ENCODE results near the gene F7.
"Not testable (repeated sequence)": the region's sequence is repeated elsewhere in the genome, so short reads cannot be mapped to it uniquely, and the experiment has no call there.

F7 gene

DNA sequence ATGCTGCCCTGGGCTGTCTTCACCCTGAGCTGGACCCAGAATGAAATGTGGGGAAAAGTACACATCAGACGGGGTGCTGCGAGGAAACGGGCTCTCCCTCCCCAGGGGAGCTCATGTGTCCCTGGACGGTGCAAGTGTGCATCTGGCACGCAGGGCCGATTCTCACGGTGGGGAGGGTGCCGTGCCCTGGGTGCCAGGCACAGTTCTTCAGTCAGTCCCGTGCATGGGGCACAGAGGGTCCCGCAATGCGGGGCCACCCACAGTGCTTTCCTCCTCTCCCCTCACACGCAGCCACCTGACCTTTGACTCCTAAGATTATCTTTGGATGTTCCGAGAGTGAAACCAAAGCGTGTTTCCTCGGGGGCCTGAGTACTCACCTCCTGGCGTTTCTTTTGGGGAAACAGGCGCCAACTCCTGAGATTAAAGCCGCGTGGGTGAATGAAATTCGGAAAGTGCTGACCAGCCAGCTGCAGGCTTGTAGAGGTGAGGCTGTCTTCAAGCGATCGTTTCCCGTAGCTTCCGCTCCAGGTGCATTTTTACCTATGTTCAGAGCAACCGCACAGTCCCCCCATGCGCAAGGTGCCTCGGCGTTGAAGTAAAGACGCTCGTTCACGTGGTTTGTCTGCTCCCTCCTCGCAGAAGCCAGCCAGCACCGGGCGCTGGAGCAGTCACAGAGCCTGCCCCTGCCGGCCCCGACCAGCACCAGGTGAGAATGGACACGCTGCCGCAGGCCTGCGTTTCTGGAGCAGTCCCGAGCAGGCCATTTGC is 17.5 kb upstream of the F7 start:
- DNase-seq = peak; percentile 8

GRCh38 chr13:113088691-113089020 is 16.9 kb upstream of the F7 start:
- DNase-seq = peak; percentile 16

DNA sequence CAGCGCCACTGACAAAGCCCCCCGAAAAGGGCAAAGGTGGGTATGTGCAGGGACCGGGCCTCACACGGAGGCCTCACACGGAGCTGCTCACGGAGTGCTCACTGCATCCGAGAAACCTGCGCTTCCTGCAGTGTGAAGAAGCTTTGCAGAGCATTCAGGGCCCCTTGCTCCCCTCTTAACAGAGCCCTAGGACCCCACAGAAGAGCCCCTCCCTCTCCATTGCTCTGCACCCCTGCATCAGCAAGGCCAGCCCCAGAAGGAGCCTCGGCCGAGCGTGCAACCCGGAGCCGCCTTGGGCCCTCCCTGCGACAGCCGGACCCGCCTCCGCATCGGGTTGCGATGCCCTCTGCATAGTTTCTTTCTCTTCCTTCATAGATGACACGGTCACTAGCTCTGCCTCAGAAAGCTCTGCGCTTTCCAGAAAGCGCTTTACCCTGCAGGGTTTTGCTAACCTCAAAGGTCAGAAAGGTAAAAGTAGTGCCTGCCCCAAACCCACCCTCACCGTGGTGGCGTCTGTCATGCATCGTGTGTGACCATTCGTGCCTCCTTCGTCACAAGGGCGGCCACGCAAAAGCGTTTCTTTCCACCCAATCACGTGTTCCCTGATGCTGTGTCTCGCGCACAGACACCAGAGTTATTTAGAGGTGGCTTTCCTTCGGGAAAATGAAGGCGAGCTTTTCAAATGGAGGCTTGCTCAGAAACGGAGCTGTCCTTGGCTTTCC is 15.7 kb upstream of the F7 start:
- DNase-seq = peak; percentile 19

DNA sequence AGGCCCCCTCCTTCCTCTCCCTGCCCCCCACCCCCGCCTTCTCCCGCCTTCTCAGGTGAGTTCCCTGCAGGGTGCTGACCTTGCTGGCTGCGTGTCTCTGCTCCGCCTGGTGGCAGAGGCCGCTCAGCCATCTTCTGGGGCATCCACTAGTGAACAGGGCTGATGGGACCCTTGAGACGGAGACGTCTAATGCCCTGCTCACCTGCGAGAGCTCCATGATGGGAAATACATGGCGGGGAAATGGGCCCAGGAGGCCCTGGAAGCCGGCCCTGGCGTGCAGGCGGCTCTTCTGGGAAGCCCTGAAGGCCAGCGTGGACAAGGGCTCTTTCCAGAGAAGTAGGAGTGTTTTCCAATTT is 15.2 kb upstream of the F7 start:
- DNase-seq = peak; percentile 1

- peak; percentile 12 for DNase-seq
Measured at GRCh38 chr13:113090806-113091205, 14.8 kb upstream of the F7 start.

DNA sequence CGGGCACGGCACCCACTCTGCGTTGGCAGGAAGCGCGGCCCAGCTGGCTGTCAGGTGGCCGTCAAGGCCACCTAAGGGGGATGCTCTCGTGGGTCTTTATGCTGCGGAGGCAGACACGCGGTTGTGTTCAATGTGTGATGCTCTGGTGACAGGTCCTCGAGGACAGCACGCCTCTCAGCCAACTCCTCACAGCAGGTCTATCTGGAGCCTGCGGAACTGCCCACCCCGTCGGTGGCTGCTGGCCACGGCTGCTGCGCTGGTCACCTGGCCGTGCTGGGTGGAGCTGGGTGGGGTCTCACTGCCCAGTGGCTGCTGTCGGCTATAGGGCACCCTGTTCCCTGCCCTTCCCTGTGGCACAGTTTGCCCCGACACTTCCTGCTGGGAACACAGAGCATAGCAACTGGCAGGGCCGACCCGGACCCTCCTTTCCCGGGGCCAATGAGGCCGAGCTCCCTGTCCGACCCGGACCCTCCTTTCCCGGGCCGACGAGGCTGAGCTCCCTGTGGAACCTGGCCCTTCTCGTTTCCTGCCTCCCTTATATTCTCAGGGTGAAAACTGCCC is 14.3 kb upstream of the F7 start:
- peak; percentile 6 for DNase-seq

DNA sequence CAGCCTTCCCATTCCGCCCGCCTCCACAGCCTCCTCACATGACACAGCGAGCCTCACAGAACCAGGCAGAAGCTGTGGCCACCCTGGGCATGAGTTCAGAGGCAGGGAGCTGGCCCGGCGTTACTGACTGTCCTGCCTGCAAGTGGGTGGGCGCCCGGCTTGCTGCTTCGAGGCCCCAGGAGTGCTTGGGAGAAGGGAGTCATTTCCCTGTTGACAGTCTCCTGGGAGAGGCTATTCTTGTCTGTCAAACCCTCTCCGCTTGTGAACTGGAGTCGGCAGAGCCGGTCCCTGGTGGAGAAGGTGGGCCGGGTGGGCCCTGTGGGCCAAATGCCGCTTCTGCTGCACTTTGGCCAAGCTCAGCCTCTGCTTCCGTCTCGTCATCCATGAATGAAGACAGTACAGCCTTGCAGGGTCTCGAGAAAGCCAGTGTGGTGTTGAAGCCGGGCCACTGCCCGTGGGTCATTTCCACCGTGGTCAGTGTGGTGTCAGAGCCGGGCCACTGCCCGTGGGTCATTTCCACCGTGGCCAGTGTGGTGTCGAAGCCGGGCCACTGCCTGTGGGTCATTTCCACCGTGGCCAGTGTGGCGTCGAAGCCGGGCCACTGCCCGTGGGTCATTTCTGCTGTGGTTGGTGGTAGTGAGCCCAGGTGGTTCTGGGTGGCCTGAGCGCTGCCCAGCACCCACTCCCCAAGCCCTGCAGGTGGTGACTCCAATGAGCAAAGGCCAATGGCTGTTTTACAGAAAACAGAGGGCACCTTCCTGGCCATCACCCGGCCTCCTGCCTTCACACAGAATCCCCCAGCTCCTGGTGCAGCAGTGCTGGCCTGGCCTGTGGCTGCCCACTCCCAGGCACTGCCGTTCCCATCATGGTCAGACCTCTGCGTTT is 13.5 kb upstream of the F7 start:
- peak; percentile 15 for DNase-seq

DNA sequence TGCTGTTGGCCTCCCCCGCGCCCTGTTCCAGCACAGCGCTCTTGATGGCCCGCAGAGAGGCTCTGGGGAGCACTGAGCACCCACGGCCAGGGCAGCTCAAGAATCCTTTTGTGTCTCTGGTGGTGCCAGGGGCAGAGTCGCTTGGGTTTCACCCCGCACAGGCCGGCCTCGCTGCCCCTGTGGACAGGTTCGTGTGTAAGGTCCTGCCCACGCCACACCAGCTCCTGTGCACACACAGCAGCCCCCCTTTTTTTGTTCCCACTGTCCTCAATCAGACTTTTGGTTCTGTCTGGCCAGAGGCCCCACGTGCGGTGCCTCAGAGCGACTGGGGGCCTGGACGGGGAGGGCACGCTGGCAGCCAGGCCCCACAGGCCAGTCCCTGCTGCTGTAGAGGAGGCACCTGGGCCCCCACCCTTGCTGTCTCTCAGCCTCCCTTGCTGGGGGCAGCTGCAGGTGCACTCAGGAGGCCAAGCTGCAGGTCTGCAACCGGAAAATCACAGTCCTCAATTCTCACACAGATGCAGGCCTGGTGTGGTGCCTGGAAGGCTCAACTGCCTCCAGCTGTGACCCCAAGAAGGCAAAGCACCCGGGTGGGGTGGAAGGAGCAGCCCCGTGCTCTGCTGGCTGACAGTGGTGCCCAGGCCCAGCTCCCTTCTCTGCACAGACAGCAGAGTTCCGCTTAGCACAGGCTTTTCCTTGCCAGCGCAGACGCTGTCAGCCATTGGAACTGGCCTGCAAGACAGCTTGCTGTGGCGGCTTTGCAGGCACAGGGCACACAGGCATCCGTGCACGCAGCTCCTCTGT is 12.6 kb upstream of the F7 start:
- peak; percentile 17 for DNase-seq

DNA sequence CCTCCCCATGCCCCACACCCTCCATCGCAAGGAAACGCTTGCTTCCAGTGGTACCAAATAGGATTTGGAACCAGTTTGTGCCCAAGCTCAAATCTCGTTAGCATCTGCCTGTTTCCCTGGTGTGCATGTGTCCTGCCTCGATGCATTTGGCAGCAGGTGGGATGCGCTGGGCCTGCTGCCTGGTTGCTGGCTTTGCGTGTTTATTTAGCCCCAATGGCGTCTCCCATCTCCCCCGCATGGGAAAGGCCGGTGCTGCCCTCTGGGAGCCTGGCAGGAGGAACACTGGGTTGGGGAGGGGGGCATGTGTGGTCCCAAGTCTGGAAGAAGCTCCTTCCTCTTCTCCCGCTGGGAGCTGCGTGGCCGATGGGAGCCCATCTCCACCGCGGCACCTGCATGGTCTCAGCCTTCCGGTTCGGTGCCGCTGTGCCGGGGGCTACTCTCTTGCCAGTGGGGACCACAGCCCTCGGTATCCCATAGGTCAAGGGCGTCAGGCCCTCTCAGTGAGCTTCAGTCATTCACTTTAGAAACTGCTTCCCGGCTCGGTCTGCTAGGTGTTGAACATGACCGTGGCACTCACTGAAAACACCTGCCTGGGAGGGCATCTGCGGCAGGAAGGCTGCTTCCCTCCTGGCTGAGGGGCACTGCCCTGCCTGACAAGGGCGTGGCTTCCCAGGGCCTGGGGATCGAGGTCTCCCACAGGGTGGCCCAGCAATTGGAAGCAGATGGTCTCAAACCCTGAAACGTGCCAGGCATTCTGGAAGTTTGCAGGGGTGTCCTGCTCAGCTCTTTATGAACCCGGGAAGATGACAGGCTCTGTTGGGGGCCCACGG is 11.8 kb upstream of the F7 start:
- DNase-seq = peak; percentile 34

GRCh38 chr13:113094410-113094800 is 11.2 kb upstream of the F7 start:
- DNase-seq = peak; percentile 25

DNA sequence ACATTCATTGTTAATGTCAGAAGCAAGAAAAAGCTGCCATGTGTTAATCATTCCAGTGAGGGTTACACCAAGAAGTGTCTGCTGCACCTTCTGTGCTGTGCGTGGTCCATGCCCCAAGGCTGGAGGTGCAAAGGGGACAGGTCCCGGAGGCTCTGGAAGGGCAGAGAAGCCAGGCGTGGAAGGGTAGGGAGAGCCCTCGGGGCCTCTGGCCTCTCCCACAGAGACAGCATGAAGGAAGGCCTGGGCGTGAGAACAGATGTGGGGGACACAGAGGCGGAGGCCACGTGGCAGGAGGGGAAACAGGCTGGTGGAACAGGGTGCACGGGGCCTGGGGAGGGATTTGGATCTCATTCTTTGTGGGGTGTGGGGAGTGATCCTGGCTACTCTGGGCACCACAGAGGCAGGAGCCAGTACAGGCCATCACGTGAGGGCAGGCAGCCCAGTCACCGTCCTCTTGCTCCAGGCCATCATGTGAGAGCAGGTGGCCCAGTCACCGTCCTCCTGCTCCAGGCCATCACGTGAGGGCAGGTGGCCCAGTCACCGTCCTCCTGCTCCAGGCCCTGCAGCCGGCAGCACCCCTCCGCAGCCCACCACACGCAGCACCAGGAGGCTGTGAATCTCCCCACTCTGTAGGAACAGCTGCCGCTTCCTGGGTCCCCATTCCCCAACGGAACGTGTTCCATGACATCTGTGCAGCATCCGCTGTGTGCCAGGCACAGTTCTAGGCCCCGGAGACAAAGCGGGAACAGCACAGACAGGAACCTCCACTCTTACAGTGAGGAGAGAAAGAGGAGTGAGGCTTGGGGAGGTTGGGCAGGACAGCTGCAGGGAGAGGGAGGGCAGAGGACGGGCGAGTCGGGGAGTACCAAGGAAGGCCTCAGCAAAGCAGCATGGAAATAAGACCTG is 10.2 kb upstream of the F7 start:
- DNase-seq = peak; percentile 28

DNA sequence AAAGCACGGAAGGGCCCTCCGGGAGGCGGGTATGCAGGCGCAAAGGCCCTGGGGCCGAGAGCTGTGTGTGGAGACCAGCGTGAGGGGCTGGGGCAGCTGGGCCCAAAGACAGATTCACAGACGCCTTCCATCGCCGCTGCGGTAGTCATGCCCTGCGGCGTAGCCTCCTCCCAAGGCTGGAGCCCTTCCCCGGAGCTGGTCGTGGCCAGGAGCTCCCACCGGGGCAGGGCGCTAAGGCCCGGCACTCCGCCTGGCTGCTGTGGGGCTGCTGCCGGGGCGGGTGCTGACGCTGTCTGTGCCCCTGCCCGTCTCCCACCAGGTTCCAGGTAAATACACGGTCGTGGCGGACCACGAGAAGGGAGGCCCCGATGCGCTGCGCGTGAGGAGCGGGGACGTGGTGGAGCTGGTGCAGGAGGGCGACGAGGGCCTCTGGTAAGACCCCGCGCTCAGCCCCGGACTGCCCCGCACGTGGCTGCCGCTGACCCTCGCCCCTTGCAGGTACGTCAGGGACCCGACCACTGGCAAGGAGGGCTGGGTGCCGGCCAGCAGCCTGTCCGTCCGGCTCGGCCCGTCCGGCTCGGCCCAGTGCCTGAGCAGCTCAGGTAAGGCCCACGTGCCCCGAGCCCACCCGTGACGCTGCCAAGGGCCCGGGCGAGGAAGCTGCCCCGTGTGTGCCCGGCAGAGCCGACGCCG is 9.4 kb upstream of the F7 start:
- DNase-seq = peak; percentile 29

- DNase-seq = no peak
Measured at GRCh38 chr13:113096745-113097305, 8.8 kb upstream of the F7 start.

- DNase-seq = no peak
Measured at GRCh38 chr13:113097651-113098050, 7.9 kb upstream of the F7 start.

DNA sequence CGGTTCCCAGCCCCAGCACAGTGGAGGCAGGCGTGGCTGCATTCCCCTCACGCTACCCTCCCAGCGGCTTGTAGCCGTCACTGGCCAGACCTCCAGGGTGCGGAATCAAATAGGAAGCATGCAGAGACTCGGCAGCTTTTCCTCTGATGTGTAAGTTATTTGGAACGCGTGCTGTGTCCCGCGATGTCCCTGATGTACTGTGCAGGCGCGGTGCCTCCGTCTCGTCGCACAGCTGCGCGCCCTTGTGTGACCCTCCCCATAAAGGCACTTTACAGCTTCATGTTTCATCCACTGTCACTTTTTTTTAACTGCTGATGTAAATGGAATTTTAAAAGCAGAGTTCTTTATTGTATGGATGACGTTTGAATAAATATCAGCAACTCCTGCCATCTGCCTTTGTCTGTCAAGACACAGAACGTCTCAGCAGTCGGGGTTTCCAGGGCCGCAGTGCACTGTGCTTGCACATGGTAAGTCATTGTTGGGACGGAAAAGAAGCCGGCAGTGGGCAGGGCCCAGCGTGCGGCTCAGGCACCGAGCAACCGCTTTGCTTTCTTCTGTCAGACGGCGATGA is 7.3 kb upstream of the F7 start:
- peak; percentile 78 for DNase-seq

DNA sequence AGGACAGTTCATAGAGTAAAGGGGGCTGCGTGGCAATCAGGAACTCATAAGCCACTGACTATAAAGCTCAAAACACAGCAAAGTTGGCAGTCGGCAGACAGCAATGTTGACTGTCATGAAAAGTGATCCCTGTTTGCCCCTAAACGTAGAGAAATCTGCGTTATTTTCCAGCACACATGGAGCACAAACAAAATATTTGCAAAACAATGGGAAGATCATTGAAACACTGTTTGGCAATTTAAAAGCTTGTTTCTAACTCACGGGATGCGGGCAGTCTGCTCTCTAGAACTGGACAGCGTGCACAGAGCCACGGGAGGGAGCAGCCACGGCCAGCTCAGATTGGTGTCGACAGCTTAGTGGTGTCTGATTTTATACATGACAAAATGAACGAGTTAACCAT is 6.4 kb upstream of the F7 start:
- DNase-seq = no peak

- DNase-seq = not testable (repeated sequence)
Measured at GRCh38 chr13:113102302-113102701, 3.3 kb upstream of the F7 start.

DNA sequence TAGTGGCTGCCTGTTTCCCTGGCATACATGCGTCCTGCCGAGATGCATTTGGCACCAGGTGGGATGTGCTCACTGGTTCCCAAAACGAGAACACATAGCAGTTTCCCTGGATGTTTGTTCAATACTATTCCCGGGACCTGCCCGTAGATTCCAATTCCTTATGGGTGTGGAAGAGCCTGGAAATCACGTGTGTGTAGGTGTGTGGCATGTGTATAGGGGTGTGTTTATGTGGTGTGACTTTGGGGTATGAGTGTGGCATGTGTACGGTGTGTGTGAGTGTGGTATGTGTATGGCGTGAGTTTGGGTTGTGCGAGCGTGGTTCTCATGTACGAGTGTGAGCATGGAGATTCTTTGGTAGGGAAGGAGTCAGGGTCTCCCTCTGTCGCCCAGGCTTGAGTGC is 2.9 kb upstream of the F7 start:
- no peak for DNase-seq

GRCh38 chr13:113103646-113104045 is 1.9 kb upstream of the F7 start:
- DNase-seq = no peak
